SK-N-SH (cell line): ENCODE measurements around the gene GCN1. TPM values are rescaled to one million over a fixed set of nuclear protein-coding genes. Genes with fewer than 3 reads are reported as not detected.

ENCODE experiments used
- CTCF ChIA-PET: fragments of 300-600, 350-600 bp; formaldehyde crosslinking; extraction: SDS; loops from one replicate; lab custom pipeline; 2021; lab: Yijun Ruan, JAX
- POLR2A ChIA-PET: fragments of 350-600 bp; sonication (Branson Sonifier 250); formaldehyde crosslinking; extraction: SDS; loops from one replicate; lab custom pipeline; 2020; ENCODE audit warnings: antibody characterized with exemption, inconsistent platforms; lab: Yijun Ruan, JAX
- DNase-seq: peaks from one replicate; pipeline ENCODE4 v3.0.0; 2012
- H2AFZ ChIP-seq: fragments of 200-600 bp; sonication (generic); 2 replicates; pipeline ENCODE4 v1.8.1; 2016; ENCODE audit warnings: antibody characterized with exemption, mild to moderate bottlenecking, low read depth
- H3F3A ChIP-seq: fragments of 200-600 bp; sonication (generic); replicated peaks from 2 replicates; pipeline ENCODE3; 2016; ENCODE audit warnings: antibody characterized with exemption, mild to moderate bottlenecking; ENCODE audit not compliant: insufficient read depth
- H3K27ac ChIP-seq, 2 experiments: fragments of 200-500 bp in 1 of 2; fragments of 200-600 bp in 1 of 2; sonication (Bioruptor generic) in 1 of 2; sonication (generic), shearing (Covaris generic) in 1 of 2; 2 replicates each; pipeline versions ENCODE4 v1.5.1 to v1.6.1; 2014 to 2016; ENCODE audit warnings: low read depth in 2 of 2, inconsistent platforms in 1 of 2, low read length in 1 of 2, mild to moderate bottlenecking in 1 of 2, mixed read lengths in 1 of 2
- H3K27me3 ChIP-seq: fragments of 200-600 bp; sonication (generic), shearing (Covaris generic); 2 replicates; pipeline ENCODE4 v1.6.1; 2016; ENCODE audit warnings: mixed run types; ENCODE audit not compliant: insufficient read depth
- H3K36me3 ChIP-seq, 2 experiments: fragments of 200-500 bp in 1 of 2; fragments of 200-600 bp in 1 of 2; sonication (Bioruptor generic) in 1 of 2; sonication (generic) in 1 of 2; replicated peaks in 1 of 2; 2 replicates each; pipeline versions ENCODE3 to v1.5.1; 2014 to 2016; ENCODE audit warnings: low read length in 1 of 2, mild to moderate bottlenecking in 1 of 2; ENCODE audit not compliant: insufficient read depth in 2 of 2, control insufficient read depth in 1 of 2
- H3K4me1 ChIP-seq, 2 experiments: fragments of 200-500 bp in 1 of 2; fragments of 200-600 bp in 1 of 2; sonication (Bioruptor generic) in 1 of 2; sonication (generic), shearing (Covaris generic) in 1 of 2; 2 replicates each; pipeline versions ENCODE4 v1.5.1 to v1.6.1; 2014 to 2016; ENCODE audit warnings: low read depth in 1 of 2, low read length in 1 of 2, mixed run types in 1 of 2; ENCODE audit not compliant: insufficient read depth in 2 of 2, control insufficient read depth in 1 of 2
- H3K4me2 ChIP-seq: fragments of 200-600 bp; sonication (generic), shearing (Covaris generic); 2 replicates; pipeline ENCODE4 v1.6.1; 2017; ENCODE audit warnings: mixed run types
- H3K4me3 ChIP-seq, 2 experiments: fragments of 200-500 bp in 1 of 2; fragments of 200-600 bp in 1 of 2; sonication (Bioruptor generic) in 1 of 2; sonication (generic), shearing (Covaris generic) in 1 of 2; 2 replicates each; pipeline versions ENCODE4 v1.5.1 to v1.8.1; 2014 to 2016; ENCODE audit warnings: low read depth in 2 of 2, inconsistent platforms in 1 of 2, low read length in 1 of 2, mild to moderate bottlenecking in 1 of 2, mixed read lengths in 1 of 2, moderate library complexity in 1 of 2
- H3K79me2 ChIP-seq: fragments of 200-600 bp; sonication (generic); 2 replicates; pipeline ENCODE4 v1.8.1; 2017; ENCODE audit warnings: mild to moderate bottlenecking; ENCODE audit not compliant: insufficient read depth
- H3K9ac ChIP-seq: fragments of 200-600 bp; sonication (generic); 2 replicates; pipeline ENCODE4 v1.6.1; 2017; ENCODE audit warnings: mixed run types
- H3K9me2 ChIP-seq: fragments of 200-600 bp; sonication (generic); 2 replicates; pipeline ENCODE4 v1.6.1; 2017; ENCODE audit warnings: mixed run types
- H3K9me3 ChIP-seq: fragments of 200-600 bp; sonication (generic); 2 replicates; pipeline ENCODE4 v1.6.1; 2017; ENCODE audit warnings: mixed run types, mild to moderate bottlenecking, moderate library complexity
- H4K20me1 ChIP-seq: fragments of 200-600 bp; sonication (generic); 2 replicates; pipeline ENCODE4 v1.6.1; 2017; ENCODE audit warnings: mild to moderate bottlenecking, mixed run types; ENCODE audit not compliant: insufficient read depth
- FOXJ3 ChIP-seq: sonication (generic); formaldehyde crosslinking; IDR thresholded peaks from 2 replicates; pipeline ENCODE4 v1.5.1; 2020; ENCODE audit warnings: mild to moderate bottlenecking, missing genetic modification reagents
- GATA2 ChIP-seq: sonication (generic); formaldehyde crosslinking; IDR thresholded peaks from 2 replicates; pipeline ENCODE4 v1.5.0; 2020; ENCODE audit warnings: mild to moderate bottlenecking, missing genetic modification reagents
- MEF2A ChIP-seq: IDR thresholded peaks from 2 replicates; pipeline ENCODE4 v1.4.0; 2012; ENCODE audit warnings: low read depth, borderline replicate concordance
- NFIC ChIP-seq: IDR thresholded peaks from 2 replicates; pipeline ENCODE4 v1.4.0; 2012; ENCODE audit warnings: borderline replicate concordance
- RCOR1 ChIP-seq: fragments of 150-350 bp; IDR thresholded peaks from 2 replicates; pipeline ENCODE4 v1.6.1; 2017; ENCODE audit warnings: antibody characterized with exemption, low read length
- RXRA ChIP-seq: IDR thresholded peaks from 2 replicates; pipeline ENCODE4 v1.4.0; 2012; ENCODE audit warnings: low read depth, mild to moderate bottlenecking, borderline replicate concordance
- SIN3A ChIP-seq: IDR thresholded peaks from 2 replicates; pipeline ENCODE4 v1.6.1; 2012; ENCODE audit warnings: low read depth, mild to moderate bottlenecking, low read length, moderate library complexity, borderline replicate concordance
- TEAD4 ChIP-seq: IDR thresholded peaks from 2 replicates; pipeline ENCODE4 v1.4.0; 2012; ENCODE audit warnings: mild to moderate bottlenecking, borderline replicate concordance; ENCODE audit not compliant: insufficient read depth
- YY1 ChIP-seq: IDR thresholded peaks from 2 replicates; pipeline ENCODE4 v1.4.0; 2012; ENCODE audit warnings: low read depth, mild to moderate bottlenecking
- WGBS: methylation state at CpG from one replicate; pipeline ENCODE4 v1.1.6; 2017; ENCODE audit warnings: low lambda C conversion rate; 5-methylcytosine and 5-hydroxymethylcytosine counted together
- polyA plus RNA-seq, 3 experiments: library from polyadenylated mRNA; depleted of rRNA; stranded (reverse); fragments of >200 nt; gene quantifications; 2 replicates each; pipeline ENCODE4 v1.2.3, GENCODE V29; 2012
- TF ChIP-seq, protein P1 (sequence below): IDR thresholded peaks from 2 replicates; pipeline ENCODE4 v1.4.0; 2012; ENCODE audit warnings: low read depth
- TF ChIP-seq, protein P2 (sequence below): fragments of 150-350 bp; IDR thresholded peaks from 2 replicates; pipeline ENCODE4 v1.6.1; 2016; ENCODE audit warnings: mild to moderate bottlenecking, low read depth, low read length

GCN1 gene
- polyA plus RNA-seq, 1 of the 3 experiments (the other 2 are of a cell fraction), result 54.4 TPM

DNA sequence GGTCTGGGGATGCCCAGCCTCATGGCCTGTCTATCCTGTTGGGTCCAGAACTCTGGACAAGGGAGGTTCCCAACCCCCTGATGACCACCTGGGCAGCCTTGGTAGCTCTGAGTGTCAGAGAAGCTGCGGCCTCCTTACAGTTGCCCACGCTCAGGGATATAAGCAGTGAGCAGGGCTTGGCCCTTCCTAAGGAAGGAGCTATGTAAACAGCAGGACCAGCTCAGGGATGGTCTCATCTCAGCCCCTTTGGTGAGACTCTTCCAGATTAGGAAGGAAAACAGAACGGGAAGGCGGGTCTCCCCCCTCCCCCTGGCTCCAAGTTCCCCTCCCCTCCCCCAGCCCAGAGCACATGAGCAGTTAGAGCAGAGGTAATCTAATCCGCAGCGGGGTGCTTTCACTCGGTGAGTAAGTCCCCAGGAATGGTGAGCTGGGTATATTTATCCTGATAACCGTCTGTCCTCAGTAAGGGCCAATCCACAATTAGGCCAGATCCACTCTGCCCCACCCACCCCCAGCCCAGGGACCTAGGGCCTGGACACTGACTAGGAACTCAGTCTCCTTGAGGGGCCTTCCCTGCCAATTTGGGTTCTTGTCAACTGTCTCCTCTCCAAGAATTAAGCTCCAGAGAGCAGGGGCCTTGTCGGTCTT lies 35.9 kb upstream of the GCN1 start (continued):
- TF ChIP-seq FOXJ3, result no peak
- no peak for TF ChIP-seq RCOR1
- TF ChIP-seq RXRA, result peak; percentile 96; the same call in 1 of the 2 replicates
- no peak for TF ChIP-seq YY1
- TF ChIP-seq SIN3A, result peak; percentile 76; the same call in 1 of the 2 replicates
- TF ChIP-seq MEF2A, result peak; percentile 86; the same call in 1 of the 2 replicates
- TF ChIP-seq NFIC, result peak; percentile 78
- TF ChIP-seq, protein P1, sequence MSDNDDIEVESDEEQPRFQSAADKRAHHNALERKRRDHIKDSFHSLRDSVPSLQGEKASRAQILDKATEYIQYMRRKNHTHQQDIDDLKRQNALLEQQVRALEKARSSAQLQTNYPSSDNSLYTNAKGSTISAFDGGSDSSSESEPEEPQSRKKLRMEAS, result peak; percentile 87
- TF ChIP-seq GATA2 (CRISPR knock-in tag), result peak; percentile 6; the same call in 1 of the 2 replicates
- TF ChIP-seq TEAD4, result peak; percentile 86
- TF ChIP-seq, all 33 proteins: peak for 16

DNA sequence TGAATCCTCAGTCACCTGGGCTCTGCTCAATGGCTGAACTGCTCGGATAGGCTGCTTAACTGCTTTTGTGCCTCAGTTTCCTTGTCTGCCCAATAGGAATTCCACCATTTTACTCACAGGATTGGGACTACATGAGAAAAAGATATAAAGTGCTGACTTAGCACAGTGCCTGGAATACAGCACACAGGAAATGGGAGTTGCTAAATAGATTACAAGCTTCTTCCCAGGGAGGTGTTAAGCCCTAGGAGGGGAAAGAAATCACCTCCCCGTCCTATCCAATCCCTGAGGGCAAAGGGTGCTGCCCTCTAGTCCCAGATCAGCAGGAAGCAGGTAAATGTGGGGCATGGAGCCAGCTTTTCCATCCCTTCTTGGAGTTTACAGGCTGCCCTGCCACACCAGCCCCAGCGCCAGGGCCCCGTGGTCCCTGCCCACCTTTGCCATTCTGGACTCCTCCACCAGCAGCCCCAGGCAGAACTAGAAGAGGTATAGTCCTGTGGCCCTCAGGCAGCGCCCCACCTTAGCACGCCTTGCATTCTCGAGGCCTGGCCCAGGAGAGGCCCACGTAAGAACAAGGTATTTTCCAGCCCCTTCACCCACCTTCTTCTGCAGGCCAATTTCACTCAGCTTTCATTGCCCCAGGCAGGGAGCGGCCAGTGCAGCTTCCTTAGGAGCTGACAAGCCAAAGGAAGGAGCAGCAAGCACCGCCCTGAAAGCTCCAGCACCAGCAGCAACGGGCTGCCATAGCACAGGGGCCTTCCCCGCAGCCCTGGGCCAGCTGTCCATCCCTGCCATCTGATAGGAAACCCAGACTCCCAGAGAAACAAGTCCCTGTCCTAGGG lies 35.2 kb upstream of the GCN1 start:
- Histone ChIP-seq H3K36me3 (peaks cover 11 to 12% of the 10 kb centered on the region in 2 experiments), H3F3A (peaks cover 61% of the 10 kb centered on the region), H3K4me2 (peak overlapping the region; percentile 91), H3K4me3 (peak overlapping the region in 1 of 2 experiments; percentile 34; a peak in 2 of 4 replicates), H3K4me1 (peaks cover 56 to 83% of the 10 kb centered on the region in 2 experiments), H3K9ac (peak overlapping the region; percentile 89), H2AFZ (no peak overlapping the region), H3K27me3 (no peaks in the 10 kb centered on the region), H3K9me2 (no peaks in the 10 kb centered on the region), H3K27ac (peak overlapping the region; percentile 95 to 100), H4K20me1 (peaks cover 20% of the 10 kb centered on the region), H3K79me2 (peaks cover 88% of the 10 kb centered on the region), H3K9me3 (no peaks in the 10 kb centered on the region)
- 49% methylated on average over 11 of the region's 12 CpGs for WGBS
- CTCF ChIA-PET, result interaction anchor here (0.6 to 18.6 kb wide), 12 partner anchors 10 to 318 kb away, joined by 3 to 618 read pairs (median 12); partner anchors contain the start of genes PXN, RNU4-1, RPLP0 and SIRT4
- POLR2A ChIA-PET, result interaction anchor here (0.8 to 8.7 kb wide), 8 partner anchors 8 to 87 kb away, joined by 3 to 108 read pairs (median 6); partner anchors contain the start of genes PXN, RNU4-1, RNU4-2 and RPLP0
- TF ChIP-seq, protein P2, sequence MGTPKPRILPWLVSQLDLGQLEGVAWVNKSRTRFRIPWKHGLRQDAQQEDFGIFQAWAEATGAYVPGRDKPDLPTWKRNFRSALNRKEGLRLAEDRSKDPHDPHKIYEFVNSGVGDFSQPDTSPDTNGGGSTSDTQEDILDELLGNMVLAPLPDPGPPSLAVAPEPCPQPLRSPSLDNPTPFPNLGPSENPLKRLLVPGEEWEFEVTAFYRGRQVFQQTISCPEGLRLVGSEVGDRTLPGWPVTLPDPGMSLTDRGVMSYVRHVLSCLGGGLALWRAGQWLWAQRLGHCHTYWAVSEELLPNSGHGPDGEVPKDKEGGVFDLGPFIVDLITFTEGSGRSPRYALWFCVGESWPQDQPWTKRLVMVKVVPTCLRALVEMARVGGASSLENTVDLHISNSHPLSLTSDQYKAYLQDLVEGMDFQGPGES, result no peak
- TF ChIP-seq GATA2 (CRISPR knock-in tag), result peak; percentile 65
- peak; percentile 79 for DNase-seq
